Uterus (tissue), 2 donors: ENCODE data around the gene CTTNBP2NL.
"Not testable (repeated sequence)": the region's sequence is repeated elsewhere in the genome, so short reads cannot be mapped to it uniquely, and the experiment has no call there.

Experiments used
- POLR2A ChIP-seq, 2 donors: fragments of 450-650 bp; IDR thresholded peaks; one replicate each; pipeline ENCODE4 v1.6.1; 2016; ENCODE audit warnings: antibody characterized with exemption in 2 of 2, mild to moderate bottlenecking in 1 of 2, moderate library complexity in 1 of 2
- TF ChIP-seq, protein P1 (sequence below), 4 experiments: fragments of 200-600 bp in 2 of 4; fragments of 450-650 bp in 2 of 4; sonication (generic) in 2 of 4; IDR thresholded peaks; one replicate each; pipeline ENCODE4 v1.5.1; 2016 to 2019; ENCODE audit warnings: antibody characterized with exemption in 4 of 4, mild to moderate bottlenecking in 2 of 4, moderate library complexity in 1 of 4

DNA sequence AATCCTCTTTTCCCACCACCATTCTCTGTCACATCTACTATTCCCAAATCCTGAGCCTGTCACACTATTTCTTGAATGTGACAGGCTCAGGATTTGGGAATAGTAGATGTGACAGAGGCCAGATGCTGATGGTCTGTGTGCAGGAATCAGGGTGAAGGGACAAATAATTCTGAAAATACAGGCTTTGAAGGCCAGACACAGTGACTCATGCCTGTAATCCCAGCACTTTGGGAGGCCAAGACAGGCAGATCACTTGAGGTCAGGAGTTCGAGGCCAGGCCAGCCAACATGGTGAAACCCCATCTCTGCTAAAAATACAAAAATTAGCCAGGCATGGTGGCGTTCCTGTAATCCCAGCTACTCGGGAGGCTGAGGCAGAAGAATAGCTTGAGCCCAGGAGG, 55.3 kb downstream of the CTTNBP2NL start:
- TF ChIP-seq, protein P1, sequence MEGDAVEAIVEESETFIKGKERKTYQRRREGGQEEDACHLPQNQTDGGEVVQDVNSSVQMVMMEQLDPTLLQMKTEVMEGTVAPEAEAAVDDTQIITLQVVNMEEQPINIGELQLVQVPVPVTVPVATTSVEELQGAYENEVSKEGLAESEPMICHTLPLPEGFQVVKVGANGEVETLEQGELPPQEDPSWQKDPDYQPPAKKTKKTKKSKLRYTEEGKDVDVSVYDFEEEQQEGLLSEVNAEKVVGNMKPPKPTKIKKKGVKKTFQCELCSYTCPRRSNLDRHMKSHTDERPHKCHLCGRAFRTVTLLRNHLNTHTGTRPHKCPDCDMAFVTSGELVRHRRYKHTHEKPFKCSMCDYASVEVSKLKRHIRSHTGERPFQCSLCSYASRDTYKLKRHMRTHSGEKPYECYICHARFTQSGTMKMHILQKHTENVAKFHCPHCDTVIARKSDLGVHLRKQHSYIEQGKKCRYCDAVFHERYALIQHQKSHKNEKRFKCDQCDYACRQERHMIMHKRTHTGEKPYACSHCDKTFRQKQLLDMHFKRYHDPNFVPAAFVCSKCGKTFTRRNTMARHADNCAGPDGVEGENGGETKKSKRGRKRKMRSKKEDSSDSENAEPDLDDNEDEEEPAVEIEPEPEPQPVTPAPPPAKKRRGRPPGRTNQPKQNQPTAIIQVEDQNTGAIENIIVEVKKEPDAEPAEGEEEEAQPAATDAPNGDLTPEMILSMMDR (IDR thresholded peaks at IDR 0.05) = not testable (repeated sequence)
- not testable (repeated sequence) for TF ChIP-seq POLR2A (IDR thresholded peaks at IDR 0.05)
